Measurements from ENCODE around the gene EFCAB6. TPM values are rescaled to one million over a fixed set of nuclear protein-coding genes. Genes with fewer than 3 reads are reported as not detected.

EFCAB6 gene
- total RNA-seq, 2 donors from 2014 or later, result 2.2 to 2.5 TPM

DNA sequence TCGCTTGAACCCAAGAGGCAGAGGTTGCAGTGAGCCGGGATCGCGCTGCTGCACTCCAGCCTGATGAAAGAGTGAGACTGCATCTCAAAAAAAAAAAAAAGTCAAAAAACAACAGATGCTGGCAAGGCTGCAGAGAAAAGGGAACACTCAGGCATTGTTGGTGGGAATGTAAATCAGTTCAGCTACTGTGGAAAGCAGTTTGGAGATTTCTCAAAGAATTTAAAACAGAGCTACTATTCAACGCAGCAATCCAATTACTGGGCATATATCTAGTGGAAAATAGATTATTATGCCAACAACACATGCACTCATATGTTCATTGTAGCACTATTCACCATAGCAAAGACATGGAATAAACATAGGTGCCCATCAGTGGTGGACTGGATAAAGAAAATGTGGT is 89.7 kb downstream of the EFCAB6 start:
- Histone ChIP-seq H3K27ac (no peak overlapping the region), H3K4me1 (ENCODE audit: control insufficient read depth in 1 of 2, low read depth in 2 of 2) (no peaks in the 10 kb centered on the region), H3K4me3 (no peak overlapping the region), H3K9me3 (no peaks in the 10 kb centered on the region), H3K36me3 (no peaks in the 10 kb centered on the region), H3K27me3 (replicated peaks; ENCODE audit: insufficient read depth) (no peaks in the 10 kb centered on the region)
- TF ChIP-seq, protein P1, sequence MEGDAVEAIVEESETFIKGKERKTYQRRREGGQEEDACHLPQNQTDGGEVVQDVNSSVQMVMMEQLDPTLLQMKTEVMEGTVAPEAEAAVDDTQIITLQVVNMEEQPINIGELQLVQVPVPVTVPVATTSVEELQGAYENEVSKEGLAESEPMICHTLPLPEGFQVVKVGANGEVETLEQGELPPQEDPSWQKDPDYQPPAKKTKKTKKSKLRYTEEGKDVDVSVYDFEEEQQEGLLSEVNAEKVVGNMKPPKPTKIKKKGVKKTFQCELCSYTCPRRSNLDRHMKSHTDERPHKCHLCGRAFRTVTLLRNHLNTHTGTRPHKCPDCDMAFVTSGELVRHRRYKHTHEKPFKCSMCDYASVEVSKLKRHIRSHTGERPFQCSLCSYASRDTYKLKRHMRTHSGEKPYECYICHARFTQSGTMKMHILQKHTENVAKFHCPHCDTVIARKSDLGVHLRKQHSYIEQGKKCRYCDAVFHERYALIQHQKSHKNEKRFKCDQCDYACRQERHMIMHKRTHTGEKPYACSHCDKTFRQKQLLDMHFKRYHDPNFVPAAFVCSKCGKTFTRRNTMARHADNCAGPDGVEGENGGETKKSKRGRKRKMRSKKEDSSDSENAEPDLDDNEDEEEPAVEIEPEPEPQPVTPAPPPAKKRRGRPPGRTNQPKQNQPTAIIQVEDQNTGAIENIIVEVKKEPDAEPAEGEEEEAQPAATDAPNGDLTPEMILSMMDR (IDR thresholded peaks at IDR 0.05), result no peak
- no peak for DNase-seq (ENCODE audit: low spot score)
- no peak for ATAC-seq (ENCODE audit: insufficient number of reproducible peaks, low FRiP score, low read depth)

DNA sequence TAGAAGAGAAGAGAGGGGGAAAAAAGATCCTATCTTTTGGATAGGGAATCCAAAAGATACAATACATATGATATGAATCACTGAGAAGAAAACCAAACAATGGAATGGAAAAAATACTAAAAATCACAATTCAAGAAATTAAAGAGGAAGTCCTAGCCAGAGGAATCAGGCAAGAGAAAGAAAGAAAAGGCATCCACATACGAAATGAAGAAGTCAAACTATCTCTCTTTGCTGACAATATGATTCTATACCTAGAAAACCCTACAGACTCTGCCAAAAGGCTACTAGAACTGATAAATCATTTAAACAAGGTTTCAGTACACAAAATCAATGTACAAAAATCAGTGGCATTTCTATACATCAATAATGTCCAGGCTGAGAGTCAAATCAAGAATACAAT is 91.4 kb downstream of the EFCAB6 start:
- Histone ChIP-seq H3K36me3 (no peaks in the 10 kb centered on the region), H3K27me3 (replicated peaks; ENCODE audit: insufficient read depth) (no peaks in the 10 kb centered on the region), H3K9me3 (no peaks in the 10 kb centered on the region), H3K27ac (no peak overlapping the region), H3K4me3 (no peak overlapping the region), H3K4me1 (ENCODE audit: control insufficient read depth in 1 of 2, low read depth in 2 of 2) (no peaks in the 10 kb centered on the region)
- ATAC-seq (ENCODE audit: insufficient number of reproducible peaks, low FRiP score, low read depth) (no peak), DNase-seq (ENCODE audit: low spot score) (no peak)
- TF ChIP-seq, protein P1 (IDR thresholded peaks at IDR 0.05), result no peak

GRCh38 chr22:43714104-43714503 is 98.0 kb downstream of the EFCAB6 start:
- H3K4me1 ChIP-seq (ENCODE audit: control insufficient read depth in 1 of 2, low read depth in 2 of 2), result no peaks in the 10 kb centered on the region
- DNase-seq (ENCODE audit: low spot score) (no peak), ATAC-seq (ENCODE audit: insufficient number of reproducible peaks, low FRiP score, low read depth) (no peak)
- no peak overlapping the region for H3K4me3 ChIP-seq
- no peaks in the 10 kb centered on the region for H3K36me3 ChIP-seq
- no peaks in the 10 kb centered on the region for H3K27me3 ChIP-seq (replicated peaks; ENCODE audit: insufficient read depth)
- H3K27ac ChIP-seq, result no peak overlapping the region
- H3K9me3 ChIP-seq, result no peaks in the 10 kb centered on the region
- TF ChIP-seq, protein P1 (IDR thresholded peaks at IDR 0.05), result no peak

DNA sequence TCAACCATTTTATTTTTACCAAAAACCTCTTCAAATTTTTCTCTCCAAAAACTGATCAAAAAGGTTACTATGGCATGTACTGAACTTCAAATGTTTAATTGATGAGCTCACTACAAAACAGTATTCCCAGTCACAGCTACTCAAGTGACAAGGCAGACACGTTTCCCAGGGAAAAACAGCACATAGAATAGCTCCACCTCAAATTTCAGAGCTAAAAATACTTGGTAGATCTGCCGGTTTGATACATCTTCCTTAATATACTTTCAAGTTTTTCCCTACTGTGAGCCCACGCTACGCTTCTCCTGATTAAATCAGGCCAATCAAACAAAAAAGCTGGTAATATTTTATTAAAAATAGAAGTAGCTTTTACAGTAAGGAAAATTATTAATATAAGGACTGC is 100.4 kb downstream of the EFCAB6 start:
- Histone ChIP-seq H3K36me3 (no peaks in the 10 kb centered on the region), H3K27me3 (replicated peaks; ENCODE audit: insufficient read depth) (no peaks in the 10 kb centered on the region), H3K4me3 (no peak overlapping the region), H3K9me3 (no peaks in the 10 kb centered on the region), H3K4me1 (ENCODE audit: control insufficient read depth in 1 of 2, low read depth in 2 of 2) (no peaks in the 10 kb centered on the region), H3K27ac (no peak overlapping the region)
- TF ChIP-seq, protein P1 (IDR thresholded peaks at IDR 0.05), result no peak
- ATAC-seq (ENCODE audit: insufficient number of reproducible peaks, low FRiP score, low read depth) (no peak), DNase-seq (ENCODE audit: low spot score) (no peak)

- no peak overlapping the region for H3K4me3 ChIP-seq
- no peak overlapping the region for H3K27ac ChIP-seq
- H3K4me1 ChIP-seq (ENCODE audit: control insufficient read depth in 1 of 2, low read depth in 2 of 2), result no peaks in the 10 kb centered on the region
- H3K36me3 ChIP-seq, result no peaks in the 10 kb centered on the region
- TF ChIP-seq, protein P1 (IDR thresholded peaks at IDR 0.05), result no peak
- no peaks in the 10 kb centered on the region for H3K9me3 ChIP-seq
- DNase-seq (ENCODE audit: low spot score) (no peak), ATAC-seq (ENCODE audit: insufficient number of reproducible peaks, low FRiP score, low read depth) (no peak)
- H3K27me3 ChIP-seq (replicated peaks; ENCODE audit: insufficient read depth), result no peaks in the 10 kb centered on the region
These were observed 104.5 kb downstream of the EFCAB6 start for GRCh38 chr22:43707648-43708047.
